ENCODE measurements around the gene KHDC3L. TPM values are rescaled to one million over a fixed set of nuclear protein-coding genes. Genes with fewer than 3 reads are reported as not detected.

The KHDC3L gene
- total and polyA plus RNA-seq, 2 of the 8 experiments (the other 6 are each of a cell fraction or from before 2014, with no cell fraction given) = 0.11 TPM; not detected in 1

DNA sequence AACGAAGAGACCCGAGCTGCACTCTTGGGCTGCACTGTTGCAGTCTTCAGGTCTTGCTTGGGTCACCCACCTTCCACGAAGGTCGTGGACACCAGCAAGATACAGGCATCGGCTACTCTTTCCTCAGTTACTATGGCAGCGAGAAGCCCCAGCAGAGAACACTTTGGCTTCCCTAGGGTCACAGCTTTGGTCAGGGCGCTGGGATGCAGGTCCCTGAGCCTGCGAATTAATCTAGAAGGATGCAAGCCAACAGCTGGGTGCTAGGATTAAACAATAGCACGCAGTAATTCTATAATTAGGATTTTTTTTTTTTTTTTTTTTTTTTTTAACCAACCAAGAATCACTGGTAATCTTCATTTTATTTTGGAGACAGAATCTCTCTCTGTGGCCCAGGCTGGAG lies 2.1 kb downstream of the KHDC3L start:
- DNase-seq (ENCODE audit: low read depth in 1 of 2, low spot score in 2 of 2) (no peak), FAIRE-seq (no peak)
- Histone ChIP-seq H3K4me2 (ENCODE audit: insufficient read depth in 1 of 2, low read depth in 2 of 2, low read length in 2 of 2) (no peak overlapping the region), H4K91ac (replicated peaks; ENCODE audit: insufficient read length, low read length) (no peak overlapping the region), H3K56ac (replicated peaks; ENCODE audit: insufficient read length, low read depth, low read length) (no peak overlapping the region), H3K23ac (ENCODE audit: insufficient read length) (no peak overlapping the region), H3K18ac (ENCODE audit: extremely low read depth, low read length) (no peak overlapping the region), H3K27me3 (replicated peaks in 1 of 4; ENCODE audit: control insufficient read depth in 3 of 4, extremely low read depth in 1 of 4, insufficient read depth in 3 of 4, low read length in 3 of 4) (no peaks in the 10 kb centered on the region), H3K14ac (ENCODE audit: insufficient read length) (no peak overlapping the region), H2BK15ac (ENCODE audit: low read length) (no peak overlapping the region), H2BK20ac (ENCODE audit: low read length) (no peak overlapping the region), H3K4ac (replicated peaks; ENCODE audit: insufficient read length, low read depth, low read length) (no peak overlapping the region), H2BK12ac (ENCODE audit: low read depth, low read length) (0 out of 2 replicates have a peak overlapping the region, but pooled peaks have one; percentile 43), H4K5ac (ENCODE audit: insufficient read length, low read depth, low read length) (no peak overlapping the region), H3K79me2 (ENCODE audit: control insufficient read depth in 1 of 2, insufficient read depth in 2 of 2, low read length in 2 of 2) (no peaks in the 10 kb centered on the region), H2BK120ac (replicated peaks; ENCODE audit: low read depth, low read length) (no peak overlapping the region), H3K4me1 (replicated peaks in 1 of 4; ENCODE audit: control insufficient read depth in 3 of 4, insufficient read depth in 4 of 4, low read length in 3 of 4) (peaks cover 0 to 6% (median 2%) of the 10 kb centered on the region in 4 experiments; a peak in 3 of 7 replicates), H3K9ac (replicated peaks in 1 of 4; ENCODE audit: extremely low read depth in 1 of 4, low read depth in 3 of 4, low read length in 3 of 4) (no peak overlapping the region), H3K23me2 (ENCODE audit: low read depth, low read length) (no peaks in the 10 kb centered on the region), H2AFZ (ENCODE audit: low read length) (0 out of 2 replicates have a peak overlapping the region, but pooled peaks have one; percentile 20), H3K79me1 (ENCODE audit: low read depth, low read length) (no peaks in the 10 kb centered on the region), H3K4me3 (ENCODE audit: extremely low read depth in 1 of 4, insufficient read depth in 2 of 4, low read depth in 3 of 4, low read length in 4 of 4) (no peak overlapping the region), H4K8ac (ENCODE audit: extremely low read depth, insufficient read depth, low read length) (peak overlapping the region; percentile 22; the same call in 1 of the 2 replicates), H3K9me3 (ENCODE audit: insufficient read depth in 2 of 2, low read depth in 1 of 2, low read length in 1 of 2) (no peaks in the 10 kb centered on the region; a peak in 1 of 4 replicates), H3K36me3 (ENCODE audit: control insufficient read depth in 2 of 4, insufficient read depth in 4 of 4, low read length in 3 of 4) (no peaks in the 10 kb centered on the region), H2BK5ac (ENCODE audit: low read depth, low read length) (no peak overlapping the region), H4K20me1 (replicated peaks in 1 of 2; ENCODE audit: control insufficient read depth in 1 of 2, insufficient read depth in 2 of 2, low read length in 2 of 2) (no peaks in the 10 kb centered on the region), H3K27ac (ENCODE audit: low read depth, low read length) (no peak overlapping the region), H2AK5ac (ENCODE audit: low read depth, low read length) (no peak overlapping the region)
- TF ChIP-seq EP300 (IDR thresholded peaks at IDR 0.05; ENCODE audit: borderline replicate concordance in 1 of 2, low read depth in 2 of 2, low read length in 2 of 2) (no peak), BACH1 (IDR thresholded peaks at IDR 0.05; ENCODE audit: low read length) (no peak), NANOG (IDR thresholded peaks at IDR 0.05; ENCODE audit: insufficient read depth, low read depth, low read length, poor library complexity, severe bottlenecking) (no peak), RXRA (IDR thresholded peaks at IDR 0.05; ENCODE audit: insufficient read depth, low read depth, low read length) (no peak), CHD2 (IDR thresholded peaks at IDR 0.05; ENCODE audit: low read length) (no peak), CTBP2 (IDR thresholded peaks at IDR 0.05; ENCODE audit: borderline replicate concordance, insufficient read depth, insufficient read length, low read length) (no peak), CBX5 (IDR thresholded peaks at IDR 0.05; ENCODE audit: low read depth, low read length) (no peak), SRF (IDR thresholded peaks at IDR 0.05; ENCODE audit: low read depth, low read length) (no peak), CEBPB (IDR thresholded peaks at IDR 0.05; ENCODE audit: low read depth, low read length) (no peak), TEAD4 (IDR thresholded peaks at IDR 0.05; ENCODE audit: low read depth, low read length) (no peak), SP2 (IDR thresholded peaks at IDR 0.05; ENCODE audit: low read length) (no peak), SAP30 (IDR thresholded peaks at IDR 0.05; ENCODE audit: insufficient read depth, insufficient replicate concordance, low read length) (no peak), POLR2AphosphoS5 (IDR thresholded peaks at IDR 0.05; ENCODE audit: low read depth, low read length) (no peak), HDAC6 (IDR thresholded peaks at IDR 0.05; ENCODE audit: low read depth, low read length) (no peak)
- 87% methylated on average over 8 of the region's 9 CpGs; no CpG with 5 or more reads in 1 of the 2 experiments for WGBS, 2 experiments (ENCODE audit: extremely low coverage in 1 of 2, insufficient coverage in 1 of 2, insufficient read length in 1 of 2, insufficient replicate concordance in 2 of 2, low coverage in 1 of 2, low lambda C conversion rate in 2 of 2, missing lambda C conversion rate in 1 of 2)
- CTCF ChIA-PET (ENCODE audit: partially characterized antibody) = interaction anchor here (1.4 to 2.4 kb wide), 5 partner anchors 12 to 56 kb away, joined by 3 to 12 read pairs (median 6); no protein-coding TSS in a partner anchor
- POLR2A ChIA-PET (ENCODE audit: partially characterized antibody) = interaction anchor here (0.9 kb wide), 1 partner anchor 155 kb away, joined by 3 read pairs; no protein-coding TSS in a partner anchor

Data from H1 (cell line).